Activated naive CD4-positive, alpha-beta T cell treated with anti-CD3 and anti-CD28 coated beads, Interleukin-2, amount 50 U/mL, for 24 hours (primary cell): ENCODE measurements around the gene TMEM178B.
A peak's percentile ranks its signal among the peaks of the same experiment; 100 is the strongest.
"Not testable (repeated sequence)": the region's sequence is repeated elsewhere in the genome, so short reads cannot be mapped to it uniquely, and the experiment has no call there.

ENCODE experiments used
- H3K27ac Mint-ChIP-seq: one replicate; pipeline ENCODE4 v1.8.0; 2021; ENCODE audit warnings: mild to moderate bottlenecking, mixed read lengths
- H3K27me3 Mint-ChIP-seq: one replicate; pipeline ENCODE4 v1.8.0; 2021; ENCODE audit warnings: mixed read lengths
- H3K36me3 Mint-ChIP-seq: one replicate; pipeline ENCODE4 v1.8.0; 2021; ENCODE audit warnings: mixed read lengths
- H3K4me1 Mint-ChIP-seq: one replicate; pipeline ENCODE4 v1.8.0; 2021; ENCODE audit warnings: mixed read lengths
- H3K4me3 Mint-ChIP-seq: one replicate; pipeline ENCODE4 v1.8.0; 2021; ENCODE audit warnings: mild to moderate bottlenecking, mixed read lengths
- H3K9me3 Mint-ChIP-seq: one replicate; pipeline ENCODE4 v1.8.0; 2021; ENCODE audit warnings: mixed read lengths

TMEM178B gene

DNA sequence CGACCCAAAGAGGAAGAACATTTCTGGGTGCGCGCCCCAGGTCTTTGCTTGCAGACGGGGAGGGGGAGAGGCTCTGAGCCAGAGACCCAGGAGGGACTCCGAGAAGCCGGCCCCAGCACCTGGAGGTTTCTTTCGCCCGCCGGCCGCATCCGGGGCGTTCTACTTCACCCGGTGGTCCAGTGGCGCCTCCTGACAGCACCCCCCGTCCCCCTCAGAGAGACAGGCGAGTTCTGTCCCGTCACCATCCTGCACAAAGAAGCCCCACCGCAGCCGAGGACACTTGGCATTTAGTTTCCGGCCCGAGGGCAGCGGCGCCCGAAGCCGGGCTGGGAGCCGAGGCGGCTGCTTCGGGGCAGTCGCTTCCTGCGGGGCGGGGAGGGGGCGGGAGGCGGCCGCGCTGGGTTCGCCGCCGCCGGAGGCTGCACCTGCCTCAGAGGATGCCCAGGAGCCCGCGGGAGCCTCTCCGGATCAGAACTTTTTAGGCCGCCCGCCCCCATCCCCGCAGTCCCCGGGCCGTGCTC lies at the start of gene TMEM178B:
Gene TMEM178B (plus strand): TSS at position 424 of the 521 bp plus-strand sequence.
- Mint-ChIP-seq H3K9me3 (no peaks in the 10 kb centered on the region), H3K27ac (no peak within 1 kb of the TSS), H3K27me3 (peaks cover 34% of the 10 kb centered on the region), H3K4me1 (peaks cover 25% of the 10 kb centered on the region), H3K4me3 (peak within 1 kb of the TSS; percentile 80), H3K36me3 (no peaks in the 10 kb centered on the region)

DNA sequence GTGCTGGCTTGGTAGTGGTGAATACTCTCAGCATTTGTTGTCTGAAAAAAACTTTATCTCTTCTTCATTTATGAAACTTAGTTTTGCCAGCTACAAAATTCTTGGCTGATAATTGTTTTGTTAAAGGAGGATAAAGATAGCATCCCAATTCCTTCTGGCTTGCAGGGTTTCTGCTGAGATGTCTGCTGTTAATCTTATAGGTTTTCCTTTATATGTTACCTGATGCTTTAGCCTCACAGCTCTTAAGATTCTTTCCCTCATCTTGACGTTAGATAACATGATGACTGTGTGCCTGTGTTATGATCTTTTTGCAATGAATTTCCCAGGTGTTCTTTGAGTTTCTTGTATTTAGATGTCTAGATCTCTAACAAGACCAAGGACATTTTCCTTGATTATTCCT lies 49.2 kb upstream of the TMEM178B start:
- Mint-ChIP-seq H3K4me1 (peaks cover 20% of the 10 kb centered on the region), H3K4me3 (no peak overlapping the region), H3K27me3 (peaks cover 2% of the 10 kb centered on the region), H3K27ac (no peak overlapping the region), H3K36me3 (peaks cover 6% of the 10 kb centered on the region), H3K9me3 (peaks cover 13% of the 10 kb centered on the region)

DNA sequence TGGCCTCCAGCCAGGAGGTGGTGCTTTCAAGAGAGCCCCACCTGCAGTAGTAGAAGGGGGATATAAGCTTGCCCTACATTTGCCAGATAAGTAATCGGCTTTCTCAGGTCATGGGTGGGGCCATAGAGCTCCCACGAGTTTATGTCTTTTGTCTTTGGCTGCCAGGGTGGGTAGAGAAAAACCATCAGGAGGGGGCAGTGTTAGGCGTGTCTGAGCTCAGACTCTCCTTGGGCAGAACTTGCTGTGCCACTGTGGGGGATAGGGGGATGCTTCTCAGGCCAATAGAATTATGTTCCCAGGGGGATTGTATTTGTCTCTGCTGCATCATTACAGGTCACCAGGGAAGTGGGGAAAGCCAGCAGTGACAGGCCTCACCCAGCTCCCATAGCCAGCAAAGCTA lies 46.8 kb upstream of the TMEM178B start:
- H3K36me3 Mint-ChIP-seq, result peaks cover 6% of the 10 kb centered on the region
- H3K9me3 Mint-ChIP-seq, result peaks cover 14% of the 10 kb centered on the region
- peaks cover 20% of the 10 kb centered on the region for H3K4me1 Mint-ChIP-seq
- H3K4me3 Mint-ChIP-seq, result no peak overlapping the region
- peaks cover 6% of the 10 kb centered on the region for H3K27me3 Mint-ChIP-seq
- H3K27ac Mint-ChIP-seq, result no peak overlapping the region

- peaks cover 5% of the 10 kb centered on the region for H3K4me1 Mint-ChIP-seq
- no peak overlapping the region for H3K4me3 Mint-ChIP-seq
- H3K27ac Mint-ChIP-seq, result no peak overlapping the region
- peaks cover 10% of the 10 kb centered on the region for H3K27me3 Mint-ChIP-seq
- peaks cover 6% of the 10 kb centered on the region for H3K36me3 Mint-ChIP-seq
- peaks cover 14% of the 10 kb centered on the region for H3K9me3 Mint-ChIP-seq
Observed at GRCh38 chr7:141028767-141029166, 45.1 kb upstream of the TMEM178B start.

GRCh38 chr7:141032539-141033323 lies 41.1 kb upstream of the TMEM178B start:
- not testable (repeated sequence) for H3K36me3 Mint-ChIP-seq, H3K4me1 Mint-ChIP-seq, H3K27ac Mint-ChIP-seq, H3K9me3 Mint-ChIP-seq, H3K4me3 Mint-ChIP-seq
- H3K27me3 Mint-ChIP-seq, result peaks cover 14% of the 10 kb centered on the region

DNA sequence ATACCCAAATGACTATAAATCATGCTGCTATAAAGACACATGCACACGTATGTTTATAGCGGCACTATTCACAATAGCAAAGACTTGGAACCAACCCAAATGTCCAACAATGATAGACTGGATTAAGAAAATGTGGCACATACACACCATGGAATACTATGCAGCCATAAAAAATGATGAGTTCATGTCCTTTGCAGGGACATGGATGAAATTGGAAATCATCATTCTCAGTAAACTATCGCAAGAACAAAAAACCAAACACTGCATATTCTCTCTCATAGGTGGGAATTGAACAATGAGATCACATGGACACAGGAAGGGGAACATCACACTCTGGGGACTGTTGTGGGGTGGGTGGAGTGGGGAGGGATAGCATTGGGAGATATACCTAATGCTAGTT lies 35.8 kb upstream of the TMEM178B start:
- H3K36me3 Mint-ChIP-seq, H3K4me1 Mint-ChIP-seq, H3K4me3 Mint-ChIP-seq: not testable (repeated sequence)

DNA sequence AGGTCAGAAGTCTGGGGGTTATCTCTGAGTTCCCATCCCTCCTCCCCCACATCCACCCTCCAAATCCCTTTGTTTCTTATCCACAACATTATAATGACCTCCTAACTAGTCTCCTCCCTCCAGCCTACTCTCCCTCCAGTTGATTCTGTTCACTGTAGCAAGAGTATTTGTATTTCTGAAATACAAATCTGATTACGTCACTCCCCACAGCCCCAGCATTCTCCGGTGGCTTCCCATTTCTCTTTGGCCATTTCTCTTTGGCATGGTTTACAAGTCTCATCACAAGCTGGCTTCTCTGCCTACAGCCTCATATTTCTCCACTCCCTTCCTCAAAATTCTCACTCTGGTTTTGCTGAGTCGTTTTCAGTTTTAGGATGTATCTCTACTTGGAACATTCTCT lies 34.5 kb upstream of the TMEM178B start:
- Mint-ChIP-seq H3K4me3 (no peak overlapping the region), H3K27ac (no peak overlapping the region), H3K36me3 (peaks cover under 1% of the 10 kb centered on the region), H3K9me3 (no peaks in the 10 kb centered on the region), H3K4me1 (no peaks in the 10 kb centered on the region), H3K27me3 (peaks cover 15% of the 10 kb centered on the region)

More for the DNA sequence above, 35.8 kb upstream of the TMEM178B start:
- not testable (repeated sequence) for H3K9me3 Mint-ChIP-seq, H3K27ac Mint-ChIP-seq
- H3K27me3 Mint-ChIP-seq, result peaks cover 16% of the 10 kb centered on the region

DNA sequence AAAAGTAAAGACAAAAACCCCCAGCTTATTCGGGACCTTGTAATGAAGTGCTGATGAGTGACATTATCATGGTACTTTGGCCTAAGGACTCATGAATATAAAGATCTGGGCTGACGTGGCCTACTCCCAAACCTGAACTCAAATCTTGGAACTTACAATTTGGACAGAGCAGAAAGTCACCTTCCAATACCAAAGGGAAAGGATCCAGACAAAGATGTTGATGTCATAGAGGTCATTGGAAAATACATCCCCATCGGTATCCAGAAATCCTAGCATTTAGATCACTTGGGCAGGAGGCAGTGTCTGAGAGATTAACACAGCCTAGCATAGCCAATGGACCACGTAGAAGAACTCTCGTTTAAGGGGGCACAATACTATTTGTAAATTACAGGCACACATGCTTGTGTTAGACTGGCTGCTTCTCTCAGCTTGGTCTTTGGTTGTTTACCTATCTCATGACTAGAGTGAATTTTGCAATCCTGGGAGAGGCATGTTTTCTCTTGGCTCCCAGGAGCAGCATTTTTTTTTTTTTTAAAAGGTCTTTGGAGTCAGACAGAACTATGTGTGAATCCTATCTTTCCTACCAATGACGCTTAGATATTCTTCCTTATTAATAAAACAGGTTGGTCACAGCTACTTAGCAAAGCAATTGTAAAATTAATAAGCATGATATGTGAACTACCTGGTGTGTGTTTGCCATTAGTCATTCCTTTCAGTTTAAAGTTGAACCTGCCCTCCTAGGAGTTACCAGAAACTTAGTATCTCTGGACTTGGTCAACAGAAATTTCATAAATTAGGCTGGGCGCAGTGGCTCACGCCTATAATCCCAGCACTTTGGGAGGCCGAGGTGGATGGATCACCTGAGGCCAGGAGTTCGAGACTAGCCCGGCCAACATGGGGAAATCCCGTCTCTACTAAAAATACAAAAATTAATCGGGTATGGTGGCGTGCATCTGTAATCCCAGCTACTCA lies 31.4 kb upstream of the TMEM178B start:
- H3K27me3 Mint-ChIP-seq, result peaks cover 17% of the 10 kb centered on the region
- H3K27ac Mint-ChIP-seq, result no peak overlapping the region
- H3K36me3 Mint-ChIP-seq, result no peaks in the 10 kb centered on the region
- no peaks in the 10 kb centered on the region for H3K9me3 Mint-ChIP-seq
- H3K4me1 Mint-ChIP-seq, result no peaks in the 10 kb centered on the region
- H3K4me3 Mint-ChIP-seq, result no peak overlapping the region

GRCh38 chr7:141043616-141044015 lies 30.2 kb upstream of the TMEM178B start:
- no peak overlapping the region for H3K27ac Mint-ChIP-seq
- no peaks in the 10 kb centered on the region for H3K36me3 Mint-ChIP-seq
- H3K9me3 Mint-ChIP-seq, result no peaks in the 10 kb centered on the region
- H3K4me1 Mint-ChIP-seq, result no peaks in the 10 kb centered on the region
- peaks cover 17% of the 10 kb centered on the region for H3K27me3 Mint-ChIP-seq
- no peak overlapping the region for H3K4me3 Mint-ChIP-seq

DNA sequence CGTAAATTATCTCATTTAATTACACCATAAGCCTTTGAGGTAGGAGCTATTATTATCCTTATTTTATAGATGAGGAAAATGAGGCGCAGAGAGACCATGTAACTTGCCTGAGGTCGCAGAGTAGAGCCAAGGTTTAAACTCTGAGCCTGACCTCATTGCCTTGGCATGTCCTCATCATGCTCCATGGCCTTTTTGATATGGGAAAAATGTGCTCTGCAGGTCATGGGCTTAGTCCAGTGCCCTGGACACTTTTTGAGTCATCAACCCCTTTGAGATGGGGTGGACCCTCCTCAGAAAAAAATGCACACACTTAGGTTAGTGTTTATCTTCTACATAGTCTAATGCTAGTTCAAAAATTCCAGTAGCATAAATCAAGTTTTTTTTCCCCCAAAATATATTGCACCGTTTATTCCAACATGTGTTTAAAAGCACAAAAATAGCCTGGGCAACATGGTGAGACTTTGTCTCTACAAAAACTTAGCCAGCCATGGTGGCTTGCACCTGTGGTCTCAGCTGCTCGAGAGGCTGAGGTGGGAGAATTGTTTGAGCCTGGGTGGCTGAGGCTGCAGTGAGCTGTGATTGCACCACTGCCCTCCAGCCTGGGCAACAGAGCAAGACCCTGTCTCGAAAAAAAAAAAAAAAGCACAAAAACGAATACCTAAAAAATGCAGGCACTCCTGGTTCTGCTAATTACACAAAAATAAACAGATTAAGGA lies 28.6 kb upstream of the TMEM178B start:
- peaks cover 12% of the 10 kb centered on the region for H3K27me3 Mint-ChIP-seq
- no peak overlapping the region for H3K27ac Mint-ChIP-seq
- H3K36me3 Mint-ChIP-seq, result peaks cover 1% of the 10 kb centered on the region
- H3K4me3 Mint-ChIP-seq, result no peak overlapping the region
- no peaks in the 10 kb centered on the region for H3K4me1 Mint-ChIP-seq
- no peaks in the 10 kb centered on the region for H3K9me3 Mint-ChIP-seq

DNA sequence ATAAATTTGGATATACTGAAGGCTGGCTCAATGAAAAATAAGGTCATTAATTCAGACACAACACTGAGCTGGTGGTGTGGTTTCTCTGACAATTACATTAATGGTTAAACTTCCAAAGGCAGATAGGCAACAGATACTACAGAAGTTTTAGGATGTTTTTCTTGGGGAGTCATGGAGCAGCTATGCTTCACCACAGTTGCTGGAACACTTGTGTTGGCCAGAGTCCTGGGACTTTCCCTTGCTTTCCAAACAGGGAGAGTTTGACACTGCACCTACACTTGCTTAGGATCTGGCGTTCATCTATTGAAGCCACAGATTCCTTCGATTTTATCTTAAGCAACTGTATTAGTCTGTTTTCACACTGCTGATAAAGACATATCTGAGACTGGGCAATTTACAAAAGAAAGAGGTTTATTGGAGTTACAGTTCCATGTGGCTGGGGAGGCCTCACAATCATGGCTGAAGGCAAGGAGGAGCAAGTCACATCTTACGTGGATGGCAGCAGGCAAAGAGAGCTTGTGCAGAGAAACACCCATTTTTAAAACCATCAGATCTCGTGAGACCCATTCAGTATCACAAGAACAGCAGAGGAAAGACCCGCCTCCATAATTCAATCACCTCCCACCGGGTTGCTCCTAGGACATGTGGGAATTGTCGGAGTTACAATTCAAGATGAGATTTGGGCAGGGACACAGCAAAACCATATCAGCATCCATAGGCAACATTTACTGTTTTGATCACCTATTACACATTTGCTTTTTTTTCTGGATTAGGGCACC lies 27.8 kb upstream of the TMEM178B start:
- H3K27me3 Mint-ChIP-seq, result peaks cover 10% of the 10 kb centered on the region
- H3K9me3 Mint-ChIP-seq, result no peaks in the 10 kb centered on the region
- no peak overlapping the region for H3K4me3 Mint-ChIP-seq
- no peaks in the 10 kb centered on the region for H3K4me1 Mint-ChIP-seq
- no peak overlapping the region for H3K27ac Mint-ChIP-seq
- peaks cover 1% of the 10 kb centered on the region for H3K36me3 Mint-ChIP-seq

- H3K9me3 Mint-ChIP-seq, result no peaks in the 10 kb centered on the region
- H3K36me3 Mint-ChIP-seq, result peaks cover 3% of the 10 kb centered on the region
- peak overlapping the region; percentile 62 for H3K4me3 Mint-ChIP-seq
- H3K27me3 Mint-ChIP-seq, result no peaks in the 10 kb centered on the region
- peaks cover 19% of the 10 kb centered on the region for H3K4me1 Mint-ChIP-seq
- peak overlapping the region; percentile 94 for H3K27ac Mint-ChIP-seq
Observed at GRCh38 chr7:141053626-141054025, 20.2 kb upstream of the TMEM178B start.

DNA sequence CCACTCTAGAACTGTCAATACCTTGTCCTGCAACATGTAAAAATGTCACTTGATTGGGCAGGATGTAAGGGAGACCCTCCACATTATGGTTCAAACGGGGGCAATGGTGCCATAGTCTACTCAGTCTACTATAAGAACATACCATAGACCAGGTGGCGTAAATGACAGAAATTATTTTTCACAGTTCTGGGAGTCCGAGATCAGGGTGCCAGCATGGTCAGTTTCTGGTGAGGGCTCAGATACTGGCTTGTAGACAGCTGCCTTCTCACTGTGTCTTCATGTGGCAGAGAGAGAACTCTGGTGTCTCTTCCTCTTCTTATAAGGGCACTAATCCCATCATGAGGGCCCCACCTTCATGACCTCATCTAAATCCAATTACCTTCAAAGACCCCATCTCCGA lies 18.7 kb upstream of the TMEM178B start:
- Mint-ChIP-seq H3K4me1 (peaks cover 19% of the 10 kb centered on the region), H3K27ac (no peak overlapping the region), H3K27me3 (no peaks in the 10 kb centered on the region), H3K4me3 (no peak overlapping the region), H3K9me3 (no peaks in the 10 kb centered on the region), H3K36me3 (peaks cover 1% of the 10 kb centered on the region)

- no peak overlapping the region for H3K27ac Mint-ChIP-seq
- H3K4me1 Mint-ChIP-seq, result peaks cover 16% of the 10 kb centered on the region
- H3K4me3 Mint-ChIP-seq, result no peak overlapping the region
- H3K27me3 Mint-ChIP-seq, result no peaks in the 10 kb centered on the region
- no peaks in the 10 kb centered on the region for H3K9me3 Mint-ChIP-seq
- peaks cover 1% of the 10 kb centered on the region for H3K36me3 Mint-ChIP-seq
Observed at GRCh38 chr7:141057788-141058187, 16.1 kb upstream of the TMEM178B start.

DNA sequence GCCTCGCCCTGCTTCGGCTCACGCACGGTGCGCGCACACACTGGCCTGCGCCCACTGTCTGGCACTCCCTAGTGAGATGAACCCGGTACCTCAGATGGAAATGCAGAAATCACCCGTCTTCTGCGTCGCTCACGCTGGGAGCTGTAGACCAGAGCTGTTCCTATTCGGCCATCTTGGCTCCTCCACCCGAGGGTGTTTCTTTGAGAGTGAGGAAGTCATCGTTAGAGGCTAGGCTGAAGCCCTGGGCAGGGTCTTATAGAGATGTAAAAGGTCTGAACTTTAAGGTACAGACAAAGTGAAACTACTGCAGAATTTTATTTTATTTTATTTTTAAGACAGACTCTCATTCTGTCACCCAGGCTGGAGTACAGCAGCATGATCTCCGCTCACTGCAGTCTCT lies 6.0 kb upstream of the TMEM178B start:
- H3K36me3 Mint-ChIP-seq, H3K4me3 Mint-ChIP-seq, H3K9me3 Mint-ChIP-seq, H3K27ac Mint-ChIP-seq: not testable (repeated sequence)
- H3K27me3 Mint-ChIP-seq, result peaks cover 33% of the 10 kb centered on the region
- peaks cover 19% of the 10 kb centered on the region for H3K4me1 Mint-ChIP-seq
